ENCODE data around the gene KRTAP13-1. TPM values are rescaled to one million over a fixed set of nuclear protein-coding genes. Genes with fewer than 3 reads are reported as not detected.
A peak's percentile ranks its signal among the peaks of the same experiment; 100 is the strongest.

The KRTAP13-1 gene
- polyA plus RNA-seq, 1 donor (not counting 4 experiments of a cell fraction or from before 2014, with no cell fraction given): not detected

DNA sequence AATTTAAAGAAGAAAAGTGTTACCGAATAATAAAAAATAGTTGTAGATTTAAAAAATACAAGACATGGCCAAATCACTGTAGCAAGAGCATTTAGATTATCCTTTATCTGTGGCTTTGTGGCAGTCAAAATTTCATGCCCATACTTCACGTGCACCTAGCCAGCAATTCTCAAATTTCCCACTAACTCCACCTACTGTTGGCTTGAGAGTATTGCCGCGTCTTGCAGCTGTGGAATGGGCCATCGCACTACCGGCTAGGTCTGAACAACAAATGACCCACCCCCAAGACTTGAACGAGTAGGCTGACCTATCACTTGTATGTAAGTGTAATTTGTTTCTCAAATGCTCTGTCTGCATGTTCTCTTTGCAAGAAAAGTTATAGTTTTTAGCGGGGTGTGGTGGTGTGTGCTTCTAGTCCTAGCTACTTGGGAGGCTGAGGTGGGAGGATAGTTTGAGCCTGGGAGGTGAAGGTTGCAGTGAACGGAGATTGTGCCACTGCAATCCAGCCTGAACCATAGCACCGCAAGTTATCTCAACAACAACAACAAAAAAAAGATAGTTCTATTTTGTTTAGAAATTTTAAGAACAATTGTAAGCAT is 38.3 kb downstream of the KRTAP13-1 start:
- H3K27me3 ChIP-seq (ENCODE audit: control insufficient read depth, extremely low read depth, insufficient read depth, low read length): no peaks in the 10 kb centered on the region

DNA sequence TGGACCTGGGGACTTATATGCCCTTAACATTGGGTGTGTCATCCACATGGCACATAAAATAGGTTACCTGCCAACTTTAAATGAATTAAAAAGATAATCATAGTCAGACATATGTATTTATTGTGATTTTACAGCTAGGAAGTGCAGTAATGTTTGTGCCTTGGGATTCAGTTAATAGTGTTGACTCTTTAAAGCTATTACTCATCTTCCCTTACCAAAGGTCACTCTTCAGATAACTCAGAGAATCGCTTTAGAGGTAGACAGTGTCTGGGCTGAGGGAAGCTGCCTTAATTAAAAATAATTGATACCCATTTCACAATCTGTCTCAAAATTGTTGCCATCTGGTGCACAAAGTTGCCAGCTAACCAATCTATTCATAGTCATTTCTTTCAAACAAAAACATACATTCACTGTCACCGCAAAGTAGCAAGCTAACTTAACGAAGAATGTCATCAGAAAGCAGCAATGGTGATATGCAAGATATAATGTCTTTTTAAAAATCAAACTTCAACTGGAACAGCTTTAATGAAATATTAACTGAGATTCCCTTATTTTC is 41.3 kb downstream of the KRTAP13-1 start:
- no peak overlapping the region for H3K4me3 ChIP-seq (ENCODE audit: control insufficient read depth in 2 of 3, extremely low read depth in 1 of 3, insufficient read depth in 2 of 3, low read depth in 1 of 3, low read length in 3 of 3)
- no peak for TF ChIP-seq EZH2 (IDR thresholded peaks at IDR 0.05; ENCODE audit: low read length)
- TF ChIP-seq, protein P1, sequence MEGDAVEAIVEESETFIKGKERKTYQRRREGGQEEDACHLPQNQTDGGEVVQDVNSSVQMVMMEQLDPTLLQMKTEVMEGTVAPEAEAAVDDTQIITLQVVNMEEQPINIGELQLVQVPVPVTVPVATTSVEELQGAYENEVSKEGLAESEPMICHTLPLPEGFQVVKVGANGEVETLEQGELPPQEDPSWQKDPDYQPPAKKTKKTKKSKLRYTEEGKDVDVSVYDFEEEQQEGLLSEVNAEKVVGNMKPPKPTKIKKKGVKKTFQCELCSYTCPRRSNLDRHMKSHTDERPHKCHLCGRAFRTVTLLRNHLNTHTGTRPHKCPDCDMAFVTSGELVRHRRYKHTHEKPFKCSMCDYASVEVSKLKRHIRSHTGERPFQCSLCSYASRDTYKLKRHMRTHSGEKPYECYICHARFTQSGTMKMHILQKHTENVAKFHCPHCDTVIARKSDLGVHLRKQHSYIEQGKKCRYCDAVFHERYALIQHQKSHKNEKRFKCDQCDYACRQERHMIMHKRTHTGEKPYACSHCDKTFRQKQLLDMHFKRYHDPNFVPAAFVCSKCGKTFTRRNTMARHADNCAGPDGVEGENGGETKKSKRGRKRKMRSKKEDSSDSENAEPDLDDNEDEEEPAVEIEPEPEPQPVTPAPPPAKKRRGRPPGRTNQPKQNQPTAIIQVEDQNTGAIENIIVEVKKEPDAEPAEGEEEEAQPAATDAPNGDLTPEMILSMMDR (optimal IDR thresholded peaks at IDR 0.05 in 1 of 3, IDR thresholded peaks at IDR 0.05 in 1 of 3, conservative IDR thresholded peaks at IDR 0.05 in 1 of 3; ENCODE audit: extremely low read depth in 1 of 3, insufficient read depth in 2 of 3, low read length in 3 of 3): no peak
- H2AFZ ChIP-seq (ENCODE audit: control insufficient read depth, low read length): no peak overlapping the region
- no peak overlapping the region for H3K27ac ChIP-seq (ENCODE audit: control insufficient read depth, insufficient read depth, low read length)
- no peaks in the 10 kb centered on the region for H3K9me1 ChIP-seq (ENCODE audit: control insufficient read depth, extremely low read depth, insufficient read depth, low read length)
- H3K4me2 ChIP-seq (ENCODE audit: control insufficient read depth, extremely low read depth, insufficient read depth, low read depth, low read length): no peak overlapping the region
- no peak for DNase-seq (ENCODE audit: low read depth, low spot score)
- H3K36me3 ChIP-seq (ENCODE audit: control insufficient read depth in 2 of 2, extremely low read depth in 1 of 2, insufficient read depth in 2 of 2, low read length in 2 of 2): no peaks in the 10 kb centered on the region
- H4K20me1 ChIP-seq (ENCODE audit: control insufficient read depth, extremely low read depth, insufficient read depth, low read length): no peaks in the 10 kb centered on the region
- FAIRE-seq: no peak
- dilution Hi-C loops (cut with MboI; ENCODE audit: extremely low pct_ligation_motif_present, low sequenced_read_pairs): no loop called here
- H3K9me3 ChIP-seq (ENCODE audit: control insufficient read depth, low read depth, low read length): no peaks in the 10 kb centered on the region
- no peaks in the 10 kb centered on the region for H3K79me2 ChIP-seq (ENCODE audit: control insufficient read depth, insufficient read depth, low read length)
- no peak overlapping the region for H3K9ac ChIP-seq (ENCODE audit: control insufficient read depth, extremely low read depth, insufficient read depth, low read length)
- no peaks in the 10 kb centered on the region for H3K27me3 ChIP-seq (ENCODE audit: control insufficient read depth, extremely low read depth, insufficient read depth, low read length)
- no peaks in the 10 kb centered on the region for H3K4me1 ChIP-seq (ENCODE audit: control insufficient read depth, extremely low read depth, insufficient read depth, low read length)

More for the DNA sequence above, 38.3 kb downstream of the KRTAP13-1 start:
- Histone ChIP-seq H3K9me3 (ENCODE audit: control insufficient read depth, low read depth, low read length) (no peaks in the 10 kb centered on the region), H2AFZ (ENCODE audit: control insufficient read depth, low read length) (no peak overlapping the region), H3K79me2 (ENCODE audit: control insufficient read depth, insufficient read depth, low read length) (no peaks in the 10 kb centered on the region), H3K4me2 (ENCODE audit: control insufficient read depth, extremely low read depth, insufficient read depth, low read depth, low read length) (no peak overlapping the region), H3K4me3 (ENCODE audit: control insufficient read depth in 2 of 3, extremely low read depth in 1 of 3, insufficient read depth in 2 of 3, low read depth in 1 of 3, low read length in 3 of 3) (no peak overlapping the region), H3K36me3 (ENCODE audit: control insufficient read depth in 2 of 2, extremely low read depth in 1 of 2, insufficient read depth in 2 of 2, low read length in 2 of 2) (no peaks in the 10 kb centered on the region), H3K27ac (ENCODE audit: control insufficient read depth, insufficient read depth, low read length) (no peak overlapping the region), H3K4me1 (ENCODE audit: control insufficient read depth, extremely low read depth, insufficient read depth, low read length) (no peaks in the 10 kb centered on the region), H4K20me1 (ENCODE audit: control insufficient read depth, extremely low read depth, insufficient read depth, low read length) (no peaks in the 10 kb centered on the region), H3K9ac (ENCODE audit: control insufficient read depth, extremely low read depth, insufficient read depth, low read length) (no peak overlapping the region), H3K9me1 (ENCODE audit: control insufficient read depth, extremely low read depth, insufficient read depth, low read length) (no peaks in the 10 kb centered on the region)
- TF ChIP-seq, protein P1 (optimal IDR thresholded peaks at IDR 0.05 in 1 of 3, IDR thresholded peaks at IDR 0.05 in 1 of 3, conservative IDR thresholded peaks at IDR 0.05 in 1 of 3; ENCODE audit: extremely low read depth in 1 of 3, insufficient read depth in 2 of 3, low read length in 3 of 3): peak; percentile 71 to 79 (median 79)
- TF ChIP-seq EZH2 (IDR thresholded peaks at IDR 0.05; ENCODE audit: low read length): no peak
- DNase-seq (ENCODE audit: low read depth, low spot score) (no peak), FAIRE-seq (no peak)
- dilution Hi-C loops (cut with MboI; ENCODE audit: extremely low pct_ligation_motif_present, low sequenced_read_pairs): no loop called here

Measured in keratinocyte (primary cell).